ENCODE data around the gene CLDN24.

The CLDN24 gene

DNA sequence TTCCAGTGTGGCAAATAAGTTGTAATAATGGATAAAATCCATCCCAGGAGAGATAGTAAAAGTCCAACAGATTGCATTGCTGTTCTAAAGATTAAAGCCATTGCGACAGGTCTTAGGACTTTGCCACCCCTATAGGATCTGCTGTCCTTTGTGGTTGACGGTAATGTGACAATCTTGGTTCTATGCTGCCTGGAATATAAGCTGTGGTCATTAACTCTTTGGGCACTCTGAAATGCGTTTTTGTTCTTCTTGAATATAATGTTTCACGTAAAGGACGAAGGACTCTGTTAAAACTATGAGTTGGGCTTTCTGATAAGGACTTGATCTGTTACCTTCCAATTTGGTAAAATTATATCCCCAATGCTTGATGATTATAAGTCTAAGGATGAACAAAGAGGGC, at the start of gene CLDN24:
TSS of gene CLDN24 (minus strand) at position 101 of the 400 bp plus-strand sequence. CDS start at position 101, 0 bp downstream.
- no peak for DNase-seq

- DNase-seq: no peak
Measured at GRCh38 chr4:183370786-183371185, 48.6 kb upstream of the CLDN24 start.

GRCh38 chr4:183369073-183369472, 46.8 kb upstream of the CLDN24 start:
- DNase-seq: no peak

DNA sequence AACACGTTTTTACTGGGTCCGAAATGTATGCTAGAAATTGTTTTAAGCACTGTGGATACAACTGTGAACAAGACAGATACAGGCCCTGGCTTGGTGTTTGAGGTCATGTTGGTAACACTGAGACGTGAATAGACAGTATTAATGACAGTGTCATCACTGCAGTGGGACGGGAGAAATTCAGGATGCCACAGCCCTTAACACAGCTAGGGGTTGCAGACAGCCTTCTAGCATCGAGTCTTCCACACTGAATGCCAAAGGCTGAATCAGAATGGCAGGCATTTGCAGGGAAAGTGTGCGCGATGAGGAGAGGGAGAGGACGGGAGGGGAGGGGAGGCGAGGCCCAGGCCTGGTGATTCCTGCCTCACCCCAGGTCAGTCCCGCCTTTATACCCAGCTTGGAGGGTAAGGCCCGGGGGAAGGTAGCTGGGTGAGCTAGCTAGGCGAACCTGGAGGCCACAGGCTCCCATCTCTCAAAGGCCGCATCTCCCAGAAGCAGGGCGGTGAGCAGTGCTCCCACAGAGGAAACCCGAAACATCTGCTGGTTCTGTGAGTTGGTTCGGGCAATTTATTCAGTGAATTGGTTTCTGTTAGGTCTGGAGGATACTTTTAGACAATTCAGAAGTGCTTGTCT, 44.1 kb upstream of the CLDN24 start:
- no peak for DNase-seq

GRCh38 chr4:183364025-183364424, 41.8 kb upstream of the CLDN24 start:
- DNase-seq: no peak

DNA sequence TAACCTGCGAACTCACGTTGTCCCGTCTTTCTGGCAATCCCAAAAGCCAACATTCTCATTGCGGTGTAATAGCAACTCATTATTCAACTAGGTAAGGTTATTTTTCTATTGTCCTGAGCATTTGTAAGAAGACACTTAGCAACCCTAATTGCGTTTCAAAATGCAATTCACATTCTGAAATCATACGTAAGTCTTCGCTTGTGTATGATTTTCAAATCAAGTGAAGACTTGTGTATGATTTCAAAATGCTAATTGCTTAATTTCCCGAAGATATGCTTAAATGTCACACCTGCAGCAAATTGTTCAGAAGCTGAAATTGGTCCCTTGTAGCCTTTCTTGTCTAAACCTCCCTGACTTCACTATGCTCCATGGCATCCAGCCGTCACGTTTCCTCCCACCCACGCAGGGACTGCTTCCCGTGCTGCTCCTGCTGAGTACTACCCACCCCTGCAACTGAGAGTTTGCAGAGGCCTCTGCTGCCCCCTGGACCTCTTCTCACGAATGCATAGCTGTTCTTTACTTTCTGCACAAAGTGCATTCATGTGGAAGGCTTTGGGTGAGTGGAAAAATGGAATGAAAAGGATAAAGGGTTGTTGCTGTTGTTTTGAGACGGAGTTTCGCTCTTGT, 40.8 kb upstream of the CLDN24 start:
- peak in 1 of 51 donors; percentile 7 for DNase-seq

- DNase-seq: no peak
Measured at GRCh38 chr4:183362036-183362435, 39.8 kb upstream of the CLDN24 start.

DNA sequence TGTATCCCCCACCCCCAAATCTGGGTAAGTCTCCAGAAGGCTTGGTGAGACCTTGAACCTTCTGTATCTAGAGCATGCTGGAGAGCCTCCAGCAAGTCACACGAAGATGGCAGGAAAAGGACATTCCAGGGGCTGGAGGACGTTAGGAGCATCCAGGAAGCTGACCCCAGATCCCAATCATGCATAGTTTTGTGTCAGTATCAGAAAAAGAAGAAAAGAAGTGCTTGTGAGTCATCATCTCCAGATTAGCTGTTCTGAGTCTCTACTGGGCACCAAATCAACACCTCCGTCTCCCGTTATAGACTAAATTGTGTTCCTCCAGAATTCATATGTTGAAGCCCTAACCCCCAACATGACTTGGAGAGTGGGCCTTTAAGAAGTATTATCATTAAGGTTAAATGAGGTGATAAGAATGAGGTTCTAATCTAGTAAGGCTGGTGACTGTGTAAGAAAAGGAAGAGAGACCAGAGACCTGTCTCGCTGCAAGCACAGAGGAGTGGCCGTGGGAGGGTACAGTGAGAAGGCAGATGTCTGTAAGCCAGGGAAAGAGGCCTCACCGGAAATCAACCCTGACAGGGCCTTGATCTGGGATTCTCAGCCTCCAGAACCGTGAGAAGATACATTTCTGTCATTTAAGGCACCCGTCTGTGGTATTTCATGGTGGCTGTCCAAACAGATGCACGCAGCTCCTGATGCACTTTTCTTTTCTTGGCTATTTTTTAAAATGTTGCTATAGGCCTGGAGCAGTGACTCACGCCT, 38.1 kb upstream of the CLDN24 start:
- peak in 2 of 51 donors; percentile 14 to 16 for DNase-seq

- DNase-seq: no peak
Measured at GRCh38 chr4:183358215-183358755, 36.1 kb upstream of the CLDN24 start.

- DNase-seq: no peak
Measured at GRCh38 chr4:183356931-183357675, 34.9 kb upstream of the CLDN24 start.

GRCh38 chr4:183356173-183356830, 34.1 kb upstream of the CLDN24 start:
- DNase-seq: no peak

- no peak for DNase-seq
Measured at GRCh38 chr4:183355405-183355804, 33.2 kb upstream of the CLDN24 start.

GRCh38 chr4:183354219-183354618, 32.0 kb upstream of the CLDN24 start:
- DNase-seq: no peak

- DNase-seq: no peak
Measured at GRCh38 chr4:183353557-183353956, 31.3 kb upstream of the CLDN24 start.

DNA sequence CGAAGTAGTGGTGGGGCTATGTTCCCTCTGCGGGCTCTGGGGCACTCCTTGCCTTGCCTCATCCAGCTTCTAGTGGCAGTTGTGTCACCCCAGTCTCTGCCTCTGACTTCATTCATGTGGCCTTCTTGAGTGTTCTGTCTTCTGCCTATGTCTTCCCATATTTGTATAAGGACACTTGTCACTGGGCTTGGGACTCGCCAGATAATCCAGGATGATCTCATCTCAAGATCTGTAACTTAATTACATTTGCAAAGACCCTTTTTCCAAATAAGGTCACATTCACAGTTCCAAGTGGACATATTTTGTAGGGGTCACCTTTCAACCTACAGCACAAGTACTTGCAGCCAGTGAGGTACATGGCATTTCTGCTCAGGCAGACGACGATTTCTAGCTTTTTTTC, 30.3 kb upstream of the CLDN24 start:
- DNase-seq: no peak

DNA sequence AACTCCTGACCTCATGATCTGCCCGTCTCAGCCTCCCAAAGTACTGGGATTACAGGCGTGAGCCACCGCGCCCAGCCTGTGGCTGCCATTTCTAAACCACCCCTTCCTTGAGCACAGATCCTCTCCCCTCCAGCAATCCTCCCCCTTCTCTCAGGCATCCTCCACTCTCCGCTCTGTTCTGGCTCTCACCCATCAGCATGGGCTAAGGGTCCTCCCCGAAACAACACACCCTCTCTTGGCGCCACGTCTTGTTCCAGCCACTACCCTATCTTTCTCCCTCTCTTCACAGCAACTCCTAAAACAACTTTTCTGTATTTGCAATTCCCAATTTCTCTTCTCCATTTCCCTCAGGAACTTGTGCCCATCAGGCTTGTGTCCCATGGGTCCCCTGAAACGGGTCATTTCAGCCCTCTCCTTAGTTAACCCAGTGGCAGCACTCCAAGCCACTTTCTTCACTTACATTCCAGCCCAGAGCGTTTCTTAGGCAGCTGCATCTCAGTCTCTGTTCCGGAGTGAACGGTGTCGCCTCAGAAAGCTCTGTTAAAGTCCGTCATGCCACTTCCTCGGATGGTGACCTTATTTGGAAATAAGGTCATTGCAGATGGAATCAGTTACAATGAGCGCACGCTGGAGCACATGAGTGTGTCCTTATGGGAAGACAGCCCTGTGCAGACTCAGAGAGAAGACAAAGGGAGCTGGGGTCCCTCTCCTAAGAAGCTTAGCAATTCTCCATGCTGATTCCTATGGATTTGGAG, 28.3 kb upstream of the CLDN24 start:
- no peak for DNase-seq

DNA sequence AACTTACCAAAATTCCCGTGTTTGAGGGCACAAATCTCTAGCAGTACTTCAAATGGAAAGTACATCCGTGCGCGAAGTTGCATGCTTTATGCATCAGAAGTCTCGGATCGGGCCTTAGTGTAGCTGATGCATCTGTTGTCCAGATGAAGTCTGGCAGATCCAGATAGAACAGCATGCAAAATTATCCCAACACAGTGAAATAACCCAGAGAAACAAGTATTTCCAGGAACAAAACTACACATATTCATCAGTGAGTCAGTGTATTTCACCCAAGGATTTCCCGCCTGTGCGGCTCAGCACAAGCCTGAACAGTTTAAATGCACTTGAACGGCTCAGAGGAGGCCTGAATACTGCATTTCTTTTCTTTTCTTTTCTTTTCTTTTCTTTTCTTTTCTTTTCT, 27.4 kb upstream of the CLDN24 start:
- no peak for DNase-seq

- DNase-seq: no peak
Measured at GRCh38 chr4:183348706-183349659, 26.8 kb upstream of the CLDN24 start.

DNA sequence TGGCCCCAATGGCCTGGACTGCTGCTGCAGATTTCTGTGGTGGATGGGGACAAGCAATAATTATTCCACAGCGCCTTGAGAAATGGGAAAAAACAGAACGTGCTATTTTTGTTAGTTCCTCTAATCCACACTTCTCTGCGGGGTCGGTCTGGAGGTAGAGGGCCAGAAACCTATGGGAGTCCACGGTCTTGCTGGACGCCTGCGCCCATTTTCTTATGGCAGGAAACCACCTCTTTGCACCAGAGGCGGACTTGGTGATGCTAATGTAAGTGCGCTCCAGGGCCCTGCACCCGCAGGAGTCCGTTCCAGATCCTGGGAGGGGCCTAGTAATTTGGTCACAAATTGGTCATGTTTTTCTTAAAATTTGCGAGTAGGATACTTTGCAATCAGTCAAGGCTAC, 25.9 kb upstream of the CLDN24 start:
- DNase-seq: no peak
